Neural progenitor cell (in vitro differentiated cells): ENCODE data around the gene INO80C.

Experiments used
- EZH2 ChIP-seq: fragments of 200-600 bp; sonication (generic); IDR thresholded peaks from 2 replicates; pipeline ENCODE4 v1.6.1; 2017; ENCODE audit warnings: antibody characterized with exemption, mild to moderate bottlenecking, moderate library complexity
- TF ChIP-seq, protein P1 (sequence below): fragments of 200-600 bp; sonication (generic); IDR thresholded peaks from 2 replicates; pipeline ENCODE4 v1.5.1; 2017; ENCODE audit warnings: antibody characterized with exemption, mild to moderate bottlenecking

GRCh38 chr18:35516351-35516750, 18.6 kb upstream of the INO80C start:
- TF ChIP-seq, protein P1, sequence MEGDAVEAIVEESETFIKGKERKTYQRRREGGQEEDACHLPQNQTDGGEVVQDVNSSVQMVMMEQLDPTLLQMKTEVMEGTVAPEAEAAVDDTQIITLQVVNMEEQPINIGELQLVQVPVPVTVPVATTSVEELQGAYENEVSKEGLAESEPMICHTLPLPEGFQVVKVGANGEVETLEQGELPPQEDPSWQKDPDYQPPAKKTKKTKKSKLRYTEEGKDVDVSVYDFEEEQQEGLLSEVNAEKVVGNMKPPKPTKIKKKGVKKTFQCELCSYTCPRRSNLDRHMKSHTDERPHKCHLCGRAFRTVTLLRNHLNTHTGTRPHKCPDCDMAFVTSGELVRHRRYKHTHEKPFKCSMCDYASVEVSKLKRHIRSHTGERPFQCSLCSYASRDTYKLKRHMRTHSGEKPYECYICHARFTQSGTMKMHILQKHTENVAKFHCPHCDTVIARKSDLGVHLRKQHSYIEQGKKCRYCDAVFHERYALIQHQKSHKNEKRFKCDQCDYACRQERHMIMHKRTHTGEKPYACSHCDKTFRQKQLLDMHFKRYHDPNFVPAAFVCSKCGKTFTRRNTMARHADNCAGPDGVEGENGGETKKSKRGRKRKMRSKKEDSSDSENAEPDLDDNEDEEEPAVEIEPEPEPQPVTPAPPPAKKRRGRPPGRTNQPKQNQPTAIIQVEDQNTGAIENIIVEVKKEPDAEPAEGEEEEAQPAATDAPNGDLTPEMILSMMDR = no peak
- TF ChIP-seq EZH2 = no peak
